Inferior parietal cortex (tissue), 1 donor: ENCODE measurements around the gene GNL3.
"Not testable (repeated sequence)": the region's sequence is repeated elsewhere in the genome, so short reads cannot be mapped to it uniquely, and the experiment has no call there.

Source experiments
- DNase-seq: peaks from one replicate; pipeline ENCODE4 v3.0.0-alpha.2; 2016; ENCODE audit errors: extremely low spot score

Gene GNL3

DNA sequence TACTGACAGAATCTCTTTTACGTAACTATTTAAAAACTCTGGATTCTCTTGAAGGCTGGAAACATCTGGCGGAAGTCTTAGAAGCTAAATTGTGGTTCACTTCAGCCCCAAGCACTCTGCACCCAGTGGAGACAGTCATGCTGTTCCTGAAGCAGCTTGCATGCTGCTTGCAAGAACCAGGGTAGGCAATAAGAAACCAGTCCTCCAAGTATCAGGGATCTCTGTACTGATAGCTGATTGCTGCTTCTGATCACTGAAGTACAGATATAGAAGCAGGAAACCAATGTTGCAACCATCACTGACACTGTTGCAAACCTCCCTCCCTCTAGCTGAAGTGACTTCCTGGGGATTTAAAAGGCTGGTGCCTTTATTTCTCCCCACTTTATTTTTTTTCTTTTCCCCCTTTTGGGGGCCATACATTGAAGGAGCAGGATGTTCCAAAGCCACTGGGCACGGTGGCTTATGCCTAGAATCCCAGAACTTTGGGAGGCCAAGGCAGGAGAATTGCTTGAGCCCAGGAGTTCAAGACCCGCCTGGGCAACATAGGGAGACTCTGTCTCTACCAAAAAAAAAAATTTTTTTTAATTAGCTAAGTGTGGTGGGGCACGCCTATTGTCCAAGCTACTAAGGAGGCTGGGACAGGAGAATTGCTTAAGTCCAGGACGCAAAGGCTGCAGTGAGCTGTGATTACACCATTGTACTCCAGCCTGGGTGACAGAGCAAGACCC lies 35.3 kb downstream of the GNL3 start:
- no peak for DNase-seq

- DNase-seq = no peak
Observed at GRCh38 chr3:52721730-52722008, 35.8 kb downstream of the GNL3 start.

GRCh38 chr3:52722491-52722890 lies 36.7 kb downstream of the GNL3 start:
- no peak for DNase-seq

- no peak for DNase-seq
Observed at GRCh38 chr3:52723935-52724334, 38.1 kb downstream of the GNL3 start.

DNA sequence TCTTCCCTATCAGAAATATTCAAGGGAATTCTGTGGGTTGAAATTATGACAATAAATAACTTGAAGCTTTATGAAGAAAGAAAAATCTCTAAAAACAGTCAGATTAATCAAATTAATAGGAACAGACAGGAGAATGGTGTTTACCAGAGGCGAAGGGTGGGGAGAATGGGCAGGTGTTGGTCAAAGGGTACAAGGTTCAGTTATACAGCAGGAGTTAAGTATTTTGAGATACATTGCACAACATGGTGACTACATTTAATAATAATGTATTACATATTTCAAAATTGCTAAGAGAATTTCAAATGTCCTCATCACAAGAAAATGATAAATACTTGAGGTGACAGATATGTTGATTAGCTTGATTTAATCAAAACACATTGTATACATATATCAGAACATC lies 38.7 kb downstream of the GNL3 start:
- DNase-seq = no peak

- not testable (repeated sequence) for DNase-seq
Observed at GRCh38 chr3:52728753-52729152, 42.9 kb downstream of the GNL3 start.

DNA sequence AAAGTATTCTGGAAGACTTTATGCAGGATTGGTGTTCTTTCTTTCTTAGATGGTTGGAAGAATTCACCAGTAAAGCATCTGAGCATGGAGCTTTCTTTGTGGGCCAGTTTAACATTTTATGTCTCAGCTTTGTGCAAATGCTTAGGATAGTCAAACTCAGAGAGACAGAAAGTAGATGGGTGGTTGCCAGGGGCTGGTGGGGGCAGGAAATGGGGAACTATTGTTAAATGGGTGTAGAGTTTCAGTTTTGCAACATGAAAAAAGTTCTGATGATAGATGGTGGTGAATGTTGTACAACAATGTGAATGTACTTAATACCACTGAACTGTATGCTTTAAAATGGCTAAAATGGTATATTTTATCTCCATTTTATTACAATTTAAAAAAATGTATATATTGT lies 44.8 kb downstream of the GNL3 start:
- no peak for DNase-seq

- no peak for DNase-seq
Observed at GRCh38 chr3:52731590-52731989, 45.8 kb downstream of the GNL3 start.

- no peak for DNase-seq
Observed at GRCh38 chr3:52733256-52733891, 47.5 kb downstream of the GNL3 start.

- DNase-seq = no peak
Observed at GRCh38 chr3:52739730-52740129, 53.9 kb downstream of the GNL3 start.

GRCh38 chr3:52742418-52743041 lies 56.7 kb downstream of the GNL3 start:
- peak; percentile 18 for DNase-seq

DNA sequence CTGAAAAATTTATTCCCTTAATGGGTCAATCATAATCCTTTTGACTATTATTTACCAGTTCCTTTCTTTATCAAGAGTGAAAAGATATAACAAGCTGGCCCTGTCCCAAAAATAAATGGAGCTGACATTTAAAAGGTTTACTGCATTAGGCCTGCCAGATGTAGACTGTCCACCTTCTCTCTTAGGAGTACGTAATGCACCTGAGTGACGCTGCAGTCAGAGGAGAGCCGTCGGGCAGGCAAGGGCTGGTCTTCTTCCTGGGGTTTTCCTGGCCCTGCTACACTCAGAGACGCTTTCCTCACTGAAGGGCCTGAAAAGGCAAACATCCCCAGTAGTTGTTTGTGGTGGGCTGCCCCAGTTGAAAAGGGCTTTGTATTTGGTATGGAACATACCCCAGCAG lies 57.3 kb downstream of the GNL3 start:
- no peak for DNase-seq

DNA sequence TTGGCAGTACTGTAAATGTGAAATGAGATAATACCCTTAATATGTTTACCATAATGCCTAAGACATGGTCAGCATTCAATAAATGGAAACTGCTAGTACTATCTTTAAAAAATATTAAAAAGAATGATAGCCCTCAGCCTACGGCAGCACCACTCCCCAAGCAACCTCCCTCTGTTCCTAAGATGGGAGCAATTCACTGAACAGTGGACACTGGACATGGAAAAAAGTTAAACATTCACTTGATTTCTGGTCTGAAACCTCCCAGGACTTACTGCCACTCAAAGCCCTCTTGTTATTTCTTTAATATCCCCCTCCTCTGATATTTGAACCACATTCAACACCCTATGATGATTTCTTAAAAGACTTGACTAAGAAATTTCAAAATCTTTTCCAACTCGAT lies 57.9 kb downstream of the GNL3 start:
- DNase-seq = no peak
